ENCODE data around the gene HEBP1.

The HEBP1 gene

GRCh38 chr12:12936983-12937491 lies 63.0 kb downstream of the HEBP1 start:
- H3K4me3 ChIP-seq (ENCODE audit: low read depth, low read length) = no peak overlapping the region
- no peaks in the 10 kb centered on the region for H3K79me2 ChIP-seq (ENCODE audit: control insufficient read depth, insufficient read depth, low read length, unreplicated experiment)
- H3K4me1 ChIP-seq (ENCODE audit: control insufficient read depth, insufficient read depth, low read length, unreplicated experiment) = no peaks in the 10 kb centered on the region
- no peaks in the 10 kb centered on the region for H3K27me3 ChIP-seq (ENCODE audit: insufficient read depth, low read length)
- H3K27ac ChIP-seq (ENCODE audit: low read depth, low read length) = no peak overlapping the region
- no peak overlapping the region for H2AFZ ChIP-seq (ENCODE audit: low read length, unreplicated experiment)
- H3K36me3 ChIP-seq (ENCODE audit: insufficient read depth, low read length) = no peaks in the 10 kb centered on the region

DNA sequence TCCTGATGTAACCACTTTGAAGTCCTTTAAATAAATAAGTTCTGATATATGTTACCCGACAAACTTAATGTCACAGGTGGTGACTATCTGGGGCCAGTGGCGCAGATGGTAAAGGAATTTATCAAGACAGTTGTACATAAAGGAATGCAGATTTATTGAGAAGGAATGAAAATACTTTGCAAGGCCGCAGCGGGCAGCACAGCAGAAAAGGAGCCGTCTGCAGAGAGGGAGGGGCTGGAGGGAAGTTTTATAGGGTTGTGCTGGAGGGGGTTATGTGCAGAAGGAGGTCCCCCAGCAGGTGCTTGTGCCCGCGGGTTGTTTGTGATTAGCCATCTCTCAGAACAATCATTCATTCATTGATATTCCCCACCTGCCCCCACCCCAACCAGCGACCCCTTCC lies 65.5 kb downstream of the HEBP1 start:
- Histone ChIP-seq H3K4me1 (ENCODE audit: control insufficient read depth, insufficient read depth, low read length, unreplicated experiment) (no peaks in the 10 kb centered on the region), H3K27me3 (ENCODE audit: insufficient read depth, low read length) (no peaks in the 10 kb centered on the region), H3K4me3 (ENCODE audit: low read depth, low read length) (no peak overlapping the region), H2AFZ (ENCODE audit: low read length, unreplicated experiment) (no peak overlapping the region), H3K79me2 (ENCODE audit: control insufficient read depth, insufficient read depth, low read length, unreplicated experiment) (no peaks in the 10 kb centered on the region), H3K36me3 (ENCODE audit: insufficient read depth, low read length) (no peaks in the 10 kb centered on the region), H3K27ac (ENCODE audit: low read depth, low read length) (no peak overlapping the region)

- Histone ChIP-seq H3K4me3 (ENCODE audit: low read depth, low read length) (no peak overlapping the region), H3K79me2 (ENCODE audit: control insufficient read depth, insufficient read depth, low read length, unreplicated experiment) (no peaks in the 10 kb centered on the region), H3K27me3 (ENCODE audit: insufficient read depth, low read length) (no peaks in the 10 kb centered on the region), H3K27ac (ENCODE audit: low read depth, low read length) (no peak overlapping the region), H3K36me3 (ENCODE audit: insufficient read depth, low read length) (no peaks in the 10 kb centered on the region), H2AFZ (ENCODE audit: low read length, unreplicated experiment) (no peak overlapping the region), H3K4me1 (ENCODE audit: control insufficient read depth, insufficient read depth, low read length, unreplicated experiment) (no peaks in the 10 kb centered on the region)
These were observed 66.3 kb downstream of the HEBP1 start for GRCh38 chr12:12933742-12934141.

DNA sequence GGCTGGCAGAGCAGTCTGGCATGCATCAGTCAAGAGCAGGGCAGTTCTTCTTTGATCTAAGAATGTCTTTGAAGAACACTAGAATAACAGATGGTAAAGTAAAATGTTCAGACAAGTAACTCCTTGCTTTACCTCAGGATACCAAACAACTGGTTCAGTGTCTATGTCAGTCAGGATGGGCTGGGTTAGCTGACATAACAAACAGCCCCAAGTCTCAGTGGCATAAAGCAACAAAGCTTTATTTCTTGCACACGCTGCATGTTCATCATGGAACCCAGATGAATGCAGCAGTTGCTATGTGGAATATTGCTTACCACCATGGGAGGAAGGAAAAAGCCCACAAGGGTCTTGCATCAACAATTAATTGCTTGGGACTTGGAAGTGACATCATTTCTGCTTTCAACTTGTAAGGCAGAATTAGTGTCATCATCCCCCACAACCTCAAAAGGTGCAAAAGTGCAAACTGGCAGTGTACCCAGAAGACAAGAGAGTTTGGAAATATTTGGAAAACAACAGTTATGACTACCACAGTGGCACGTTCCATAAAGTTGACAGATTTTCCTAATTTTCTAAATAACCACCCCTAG lies 69.3 kb downstream of the HEBP1 start:
- Histone ChIP-seq H3K27me3 (ENCODE audit: insufficient read depth, low read length) (no peaks in the 10 kb centered on the region), H2AFZ (ENCODE audit: low read length, unreplicated experiment) (no peak overlapping the region), H3K79me2 (ENCODE audit: control insufficient read depth, insufficient read depth, low read length, unreplicated experiment) (no peaks in the 10 kb centered on the region), H3K4me3 (ENCODE audit: low read depth, low read length) (no peak overlapping the region), H3K4me1 (ENCODE audit: control insufficient read depth, insufficient read depth, low read length, unreplicated experiment) (peaks cover 11% of the 10 kb centered on the region), H3K36me3 (ENCODE audit: insufficient read depth, low read length) (no peaks in the 10 kb centered on the region), H3K27ac (ENCODE audit: low read depth, low read length) (no peak overlapping the region)

DNA sequence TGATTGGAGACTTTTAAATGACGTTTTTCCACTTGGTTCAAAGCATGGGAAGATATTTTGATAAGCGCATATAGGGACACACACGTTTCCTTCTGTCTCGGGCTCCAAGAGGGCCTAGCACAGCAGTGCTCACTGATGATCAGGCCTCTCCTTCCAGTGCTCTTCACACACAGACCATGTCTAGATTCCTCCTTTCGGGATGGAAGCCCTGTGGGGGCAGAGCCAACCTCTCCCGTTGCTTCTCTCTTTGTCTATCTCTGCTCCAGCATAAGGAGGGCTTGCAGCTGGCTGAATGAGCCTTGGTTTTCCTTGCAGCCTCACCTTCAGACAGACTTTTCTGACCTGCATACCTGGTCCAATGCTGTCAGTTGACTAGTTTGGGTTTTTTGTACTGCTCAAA lies 70.4 kb downstream of the HEBP1 start:
- no peak overlapping the region for H2AFZ ChIP-seq (ENCODE audit: low read length, unreplicated experiment)
- H3K4me1 ChIP-seq (ENCODE audit: control insufficient read depth, insufficient read depth, low read length, unreplicated experiment) = peaks cover 20% of the 10 kb centered on the region
- no peaks in the 10 kb centered on the region for H3K79me2 ChIP-seq (ENCODE audit: control insufficient read depth, insufficient read depth, low read length, unreplicated experiment)

DNA sequence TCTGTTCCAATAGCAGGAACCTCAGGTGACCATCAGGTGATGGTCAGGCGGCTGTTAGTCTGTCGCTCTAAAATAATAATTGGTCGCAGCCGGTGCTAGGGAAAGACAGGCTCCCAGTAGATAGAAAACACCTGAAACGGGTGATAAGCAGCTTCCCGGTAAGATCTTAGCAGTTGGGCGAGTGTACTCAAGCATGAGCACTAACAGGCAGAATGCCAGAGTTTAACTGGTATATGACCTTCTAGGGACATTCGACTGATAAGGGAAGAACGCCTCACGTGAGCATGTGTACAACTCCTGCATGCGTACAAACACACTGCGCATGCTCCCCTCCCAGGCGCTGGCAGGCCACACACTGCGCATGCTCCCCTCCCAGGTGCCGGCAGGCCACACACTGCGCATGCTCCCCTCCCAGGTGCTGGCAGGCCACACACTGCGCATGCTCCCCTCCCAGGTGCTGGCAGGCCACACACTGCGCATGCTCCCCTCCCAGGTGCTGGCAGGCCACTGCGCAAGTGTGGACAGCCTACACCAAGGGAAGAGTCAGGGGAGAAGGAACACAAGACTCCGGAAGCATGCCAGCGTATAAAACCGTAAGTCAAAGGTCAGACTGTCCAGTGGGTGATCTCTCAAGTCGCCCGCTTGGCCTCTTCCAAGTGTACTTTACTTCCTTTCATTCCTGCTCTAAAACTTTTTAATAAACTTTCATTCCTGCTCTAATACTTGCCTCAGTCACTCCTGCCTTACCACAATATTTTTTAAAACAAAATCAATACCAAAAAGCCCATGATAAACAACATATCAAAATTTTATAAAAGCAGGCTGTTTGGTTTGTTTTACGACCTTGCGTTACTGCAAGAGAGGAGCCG lies 72.6 kb downstream of the HEBP1 start:
- no peaks in the 10 kb centered on the region for H3K79me2 ChIP-seq (ENCODE audit: control insufficient read depth, insufficient read depth, low read length, unreplicated experiment)
- no peak overlapping the region for H3K4me3 ChIP-seq (ENCODE audit: low read depth, low read length)
- H3K36me3 ChIP-seq (ENCODE audit: insufficient read depth, low read length) = no peaks in the 10 kb centered on the region
- H3K27me3 ChIP-seq (ENCODE audit: insufficient read depth, low read length) = no peaks in the 10 kb centered on the region
- H3K27ac ChIP-seq (ENCODE audit: low read depth, low read length) = no peak overlapping the region
- H2AFZ ChIP-seq (ENCODE audit: low read length, unreplicated experiment) = no peak overlapping the region
- H3K4me1 ChIP-seq (ENCODE audit: control insufficient read depth, insufficient read depth, low read length, unreplicated experiment) = peaks cover 25% of the 10 kb centered on the region

More for the DNA sequence above, 70.4 kb downstream of the HEBP1 start:
- Histone ChIP-seq H3K27ac (ENCODE audit: low read depth, low read length) (no peak overlapping the region), H3K36me3 (ENCODE audit: insufficient read depth, low read length) (no peaks in the 10 kb centered on the region), H3K27me3 (ENCODE audit: insufficient read depth, low read length) (no peaks in the 10 kb centered on the region), H3K4me3 (ENCODE audit: low read depth, low read length) (no peak overlapping the region)

DNA sequence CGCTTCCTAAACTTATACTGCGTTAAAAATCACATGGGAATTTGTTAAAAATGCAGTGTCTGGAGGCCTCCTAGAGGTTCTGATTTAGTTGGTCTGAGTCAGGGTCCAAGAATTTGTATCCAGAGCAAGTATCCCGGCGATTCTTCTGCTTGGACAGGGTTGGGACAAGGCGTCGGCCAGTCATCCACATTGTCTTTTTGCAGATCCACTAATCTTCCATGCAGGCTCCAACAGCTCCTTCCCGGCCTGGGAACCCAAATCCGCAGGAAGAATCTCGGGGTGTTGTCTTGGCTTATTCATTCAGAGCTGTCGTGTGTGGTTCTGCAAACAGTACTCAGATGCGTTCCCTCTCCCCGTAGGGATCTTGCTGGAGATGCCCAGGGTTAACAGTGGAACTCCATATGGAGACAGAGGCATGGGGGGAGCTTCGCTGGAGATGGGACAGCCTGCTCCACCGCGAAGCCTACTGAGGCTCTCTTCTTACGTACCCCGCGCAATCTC lies 73.4 kb downstream of the HEBP1 start:
- no peaks in the 10 kb centered on the region for H3K79me2 ChIP-seq (ENCODE audit: control insufficient read depth, insufficient read depth, low read length, unreplicated experiment)
- peaks cover 33% of the 10 kb centered on the region for H3K4me1 ChIP-seq (ENCODE audit: control insufficient read depth, insufficient read depth, low read length, unreplicated experiment)
- no peaks in the 10 kb centered on the region for H3K36me3 ChIP-seq (ENCODE audit: insufficient read depth, low read length)
- peak overlapping the region; percentile 28 for H2AFZ ChIP-seq (ENCODE audit: low read length, unreplicated experiment)
- peak overlapping the region; percentile 13; the same call in 1 of the 2 replicates for H3K4me3 ChIP-seq (ENCODE audit: low read depth, low read length)
- no peaks in the 10 kb centered on the region for H3K27me3 ChIP-seq (ENCODE audit: insufficient read depth, low read length)
- peak overlapping the region; percentile 82 for H3K27ac ChIP-seq (ENCODE audit: low read depth, low read length)

GRCh38 chr12:12925388-12925787 lies 74.7 kb downstream of the HEBP1 start:
- Histone ChIP-seq H3K27ac (ENCODE audit: low read depth, low read length) (peak overlapping the region; percentile 82), H3K36me3 (ENCODE audit: insufficient read depth, low read length) (no peaks in the 10 kb centered on the region), H2AFZ (ENCODE audit: low read length, unreplicated experiment) (no peak overlapping the region), H3K79me2 (ENCODE audit: control insufficient read depth, insufficient read depth, low read length, unreplicated experiment) (no peaks in the 10 kb centered on the region), H3K27me3 (ENCODE audit: insufficient read depth, low read length) (no peaks in the 10 kb centered on the region), H3K4me3 (ENCODE audit: low read depth, low read length) (no peak overlapping the region), H3K4me1 (ENCODE audit: control insufficient read depth, insufficient read depth, low read length, unreplicated experiment) (peaks cover 40% of the 10 kb centered on the region)

All from ACC112 (cell line).